DMS153 (cell line): ENCODE measurements around the gene PHC2.

Experiments used
- DNase-seq: peaks from one replicate; lab custom pipeline; 2025; lab: John Stamatoyannopoulos, UW

Gene PHC2

DNA sequence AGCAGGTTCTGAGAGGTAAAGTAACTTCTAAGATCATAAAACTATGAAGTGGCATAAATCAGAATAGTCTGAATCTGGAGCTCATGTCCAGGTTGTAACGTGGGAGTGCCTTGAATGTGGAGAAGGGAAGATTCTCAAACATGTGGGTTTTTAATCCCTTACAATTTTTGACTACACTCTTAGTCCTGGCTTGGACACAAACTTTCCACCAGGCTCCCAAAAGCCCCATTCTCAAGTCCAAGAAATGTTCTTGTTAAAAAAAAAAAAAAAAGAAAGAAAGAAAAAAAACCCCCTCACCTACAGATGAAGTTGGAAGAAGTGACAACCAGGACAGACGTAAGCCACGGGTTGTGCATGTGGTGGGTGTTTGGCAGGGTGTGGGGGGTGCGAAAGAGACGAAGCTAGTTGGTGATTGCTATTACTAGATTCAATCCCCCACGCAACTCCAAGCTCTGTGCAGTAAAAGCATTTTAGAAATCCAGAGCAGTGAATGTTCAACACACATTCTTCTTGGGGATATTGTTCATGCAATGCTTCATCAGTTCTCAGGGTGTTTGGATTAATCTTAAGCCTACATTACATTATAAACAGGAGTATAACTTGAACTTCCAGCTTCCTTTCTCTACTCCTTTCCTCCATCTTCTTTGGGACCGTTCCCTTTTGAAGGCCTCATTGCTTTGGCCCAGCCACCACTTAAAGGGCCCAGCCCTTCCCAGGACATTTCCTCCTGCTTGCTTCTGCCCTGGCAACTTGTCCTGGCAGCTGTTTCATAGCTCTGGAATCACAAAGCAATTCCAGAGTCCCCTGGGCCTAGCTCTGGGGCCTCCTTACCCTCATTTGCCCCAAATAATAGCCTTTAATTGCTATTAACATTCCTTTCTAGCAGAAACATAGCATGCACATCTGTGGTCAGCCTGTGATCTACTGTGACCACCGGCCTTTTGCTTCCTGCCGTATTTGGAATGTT, 41.8 kb downstream of the PHC2 start:
- DNase-seq = no peak

DNA sequence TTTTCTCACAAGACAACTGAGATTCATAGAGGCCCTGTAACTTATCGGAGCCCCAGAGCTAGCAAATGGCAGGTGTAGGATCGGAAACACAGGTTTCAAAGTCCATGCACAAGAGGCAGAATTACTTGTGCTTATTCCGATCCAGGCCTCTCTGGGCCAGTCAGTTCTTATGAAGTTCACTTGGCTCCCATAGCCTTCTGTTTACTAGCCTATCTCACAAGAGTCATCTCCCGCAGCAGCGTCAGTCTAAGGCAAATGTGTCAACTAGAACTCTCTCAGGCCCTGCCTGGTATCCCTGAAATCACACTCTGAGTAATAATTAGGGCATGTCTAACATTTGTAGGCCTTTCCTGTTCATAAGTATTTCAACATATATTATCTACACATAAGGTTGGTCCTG, 43.3 kb downstream of the PHC2 start:
- no peak for DNase-seq

DNA sequence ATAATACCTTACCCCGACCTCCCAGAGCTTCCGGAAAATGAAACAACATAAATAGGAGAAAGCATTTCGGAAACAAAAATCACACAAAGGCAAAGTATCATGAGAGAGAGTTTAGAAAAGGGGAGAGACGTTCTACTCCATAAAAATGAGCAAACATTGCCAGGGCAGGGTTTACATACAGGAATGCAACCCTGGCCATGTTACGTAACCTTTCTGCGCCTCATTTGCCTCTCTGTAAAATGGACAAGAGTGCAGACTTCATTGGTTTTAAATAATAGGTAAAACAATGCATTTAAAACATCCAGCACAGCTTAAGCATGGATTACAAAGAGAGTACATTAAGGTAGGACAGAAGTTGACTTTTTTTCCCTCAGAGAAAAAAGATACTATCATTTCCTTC, 45.6 kb downstream of the PHC2 start:
- no peak for DNase-seq

DNA sequence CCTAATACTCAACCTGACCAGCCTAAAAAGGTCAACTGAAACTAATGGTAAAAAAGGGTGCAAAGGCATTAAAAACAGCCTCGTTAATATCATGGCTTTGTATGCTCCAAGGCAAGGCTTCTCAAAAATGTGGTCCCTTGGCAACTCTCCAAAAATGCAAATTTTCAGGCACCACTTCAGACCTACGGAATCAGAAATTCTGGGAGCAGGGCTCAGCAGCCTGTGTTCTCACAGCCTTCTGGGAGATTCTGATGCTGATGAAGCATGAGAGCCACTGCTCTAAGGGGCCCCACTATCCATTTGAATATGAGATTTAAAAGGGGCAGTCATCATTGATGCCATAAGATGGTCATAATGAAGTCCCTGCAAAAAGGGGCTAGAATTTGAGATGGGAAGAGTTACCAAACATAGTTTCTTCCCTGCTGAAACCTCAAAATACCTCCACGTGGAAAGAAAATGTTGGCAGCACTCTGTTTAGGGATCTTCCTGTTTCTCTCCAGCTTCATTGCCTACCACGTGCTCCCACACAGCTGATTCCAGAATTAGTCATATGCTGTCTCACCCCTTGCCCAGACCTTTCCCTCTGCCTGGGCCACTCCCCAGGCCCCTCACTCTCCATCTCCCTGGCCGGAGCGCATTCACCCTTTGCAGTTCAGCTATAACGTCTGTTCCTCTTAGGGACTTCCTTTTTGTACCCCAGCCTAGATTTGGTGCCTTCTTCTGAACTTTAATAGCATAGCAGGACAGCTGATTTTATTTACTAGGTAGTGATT, 46.7 kb downstream of the PHC2 start:
- DNase-seq = no peak

DNA sequence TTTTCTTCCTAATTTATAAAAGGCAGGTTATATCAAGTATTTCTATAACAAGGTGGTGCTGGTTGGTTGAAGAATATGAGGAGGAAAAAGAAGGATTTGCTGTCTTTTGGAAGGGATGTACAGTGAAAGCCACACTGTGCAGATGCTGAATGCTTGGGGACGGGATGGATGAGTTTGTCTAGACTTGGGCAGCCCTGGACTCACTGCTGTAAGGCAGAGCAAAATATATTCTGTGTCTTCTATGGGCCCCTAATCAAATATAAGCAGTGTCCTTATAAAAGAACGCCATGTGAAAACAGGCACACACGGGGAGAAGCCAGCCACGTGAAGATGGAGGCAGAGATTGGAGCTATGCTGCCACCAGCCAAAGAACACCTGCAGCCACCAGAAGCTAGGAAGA, 47.4 kb downstream of the PHC2 start:
- no peak for DNase-seq

DNA sequence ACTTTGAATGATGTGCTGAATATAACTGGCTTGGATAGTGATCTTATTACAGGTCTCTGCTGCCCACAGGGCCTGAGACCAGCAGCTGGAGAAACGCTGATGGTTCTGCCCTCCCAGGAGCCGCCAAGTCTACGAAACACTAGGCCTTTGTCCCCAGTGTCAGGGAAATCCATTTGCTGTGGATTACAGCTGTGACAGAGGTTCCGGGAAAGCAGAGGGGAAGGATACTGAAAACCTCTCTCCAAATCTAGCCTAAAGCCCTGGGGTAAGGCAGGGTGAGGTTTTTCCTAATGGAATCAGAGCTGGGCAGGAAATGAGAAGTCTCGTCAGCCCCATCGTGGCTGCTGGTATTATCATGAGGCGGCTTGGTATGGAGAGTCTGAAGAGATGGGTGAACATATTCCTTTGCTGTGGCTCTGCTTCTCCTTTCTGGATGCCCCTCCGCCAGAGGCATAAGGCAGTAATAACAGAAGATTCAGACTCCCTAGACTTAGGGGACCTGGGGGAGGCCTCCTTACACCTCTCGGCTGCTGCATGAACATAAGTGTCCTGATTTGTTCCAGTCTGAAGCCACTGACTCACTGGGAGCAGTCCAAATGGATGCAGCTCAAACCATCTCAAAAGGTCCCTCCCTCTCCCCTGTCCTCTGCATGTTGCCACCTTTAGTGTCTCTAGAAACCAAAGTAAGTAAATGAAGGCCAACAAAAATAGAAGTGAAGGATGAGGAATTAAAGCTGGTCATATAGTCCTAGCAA, 48.1 kb downstream of the PHC2 start:
- no peak for DNase-seq

DNA sequence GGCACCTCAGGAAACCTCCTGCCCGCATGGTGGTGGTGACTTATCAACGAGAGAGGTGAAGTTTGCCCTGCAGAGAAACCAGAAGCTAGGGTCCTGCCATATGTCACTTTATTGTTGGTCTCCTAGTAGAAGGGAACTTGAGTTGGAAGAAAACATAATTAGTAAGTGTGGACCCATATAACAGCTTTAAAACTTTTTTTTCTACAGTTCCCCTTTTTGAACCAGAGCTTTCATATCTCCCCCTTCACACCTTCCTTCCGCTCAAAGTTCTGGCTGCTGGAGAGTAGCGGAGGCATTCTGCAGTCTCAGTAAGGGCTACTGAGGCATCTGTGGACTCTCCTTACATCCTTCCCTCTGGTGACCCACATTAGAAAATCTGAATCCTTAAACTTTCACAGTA, 48.9 kb downstream of the PHC2 start:
- no peak for DNase-seq

DNA sequence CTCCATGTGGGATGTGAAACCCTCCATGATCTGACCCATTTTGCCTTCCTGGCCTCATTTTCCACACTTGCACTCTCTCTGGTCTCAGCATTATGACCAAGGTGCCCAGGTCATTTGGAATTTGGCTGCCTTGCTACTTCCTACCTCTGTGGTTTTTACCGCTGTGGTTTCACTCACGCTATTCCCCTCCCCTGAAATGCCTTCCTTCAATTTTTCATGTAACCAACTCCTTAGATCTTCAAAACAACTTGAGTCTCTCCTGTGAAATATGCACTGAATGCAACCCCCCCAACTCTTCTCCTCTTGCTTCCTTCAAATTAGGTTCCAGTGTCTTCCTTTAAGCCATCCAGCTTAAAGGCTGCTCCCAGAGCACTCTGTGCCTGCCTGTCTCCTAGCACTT, 50.1 kb downstream of the PHC2 start:
- DNase-seq = no peak

DNA sequence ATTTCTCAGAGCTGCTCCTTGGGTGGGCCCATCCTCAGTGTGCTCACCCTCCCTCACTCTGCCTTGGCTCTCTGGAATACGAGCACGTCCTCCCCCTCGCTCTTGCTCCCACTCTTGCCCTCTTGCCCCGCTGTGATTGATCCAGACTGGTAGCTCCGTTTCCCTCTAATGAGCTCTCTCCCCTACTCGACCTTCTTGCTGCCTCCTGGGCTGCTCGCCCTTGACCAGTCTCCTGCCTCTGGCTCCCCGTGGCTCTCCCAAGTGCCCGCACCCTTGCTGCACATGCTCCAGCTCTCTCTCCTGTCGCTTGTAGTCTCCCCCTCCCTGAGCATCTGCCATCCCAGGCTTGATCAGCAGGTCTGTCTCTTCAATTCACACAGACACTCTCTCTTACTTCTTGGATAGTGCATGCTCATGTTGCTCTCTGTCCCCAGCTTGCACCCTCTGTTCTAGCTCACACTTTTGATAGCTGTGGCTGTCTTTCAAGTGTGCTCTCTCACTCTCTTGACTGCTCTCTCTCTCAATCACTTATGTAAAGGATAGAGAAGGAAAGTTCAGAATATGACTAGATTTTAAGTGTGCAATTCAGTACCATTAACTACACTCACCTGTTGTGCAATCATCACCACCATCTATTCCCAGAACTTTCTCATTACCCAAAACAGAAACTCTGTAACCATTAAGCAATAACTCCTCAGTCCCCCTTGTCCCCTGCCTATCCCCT, 51.1 kb downstream of the PHC2 start:
- no peak for DNase-seq

DNA sequence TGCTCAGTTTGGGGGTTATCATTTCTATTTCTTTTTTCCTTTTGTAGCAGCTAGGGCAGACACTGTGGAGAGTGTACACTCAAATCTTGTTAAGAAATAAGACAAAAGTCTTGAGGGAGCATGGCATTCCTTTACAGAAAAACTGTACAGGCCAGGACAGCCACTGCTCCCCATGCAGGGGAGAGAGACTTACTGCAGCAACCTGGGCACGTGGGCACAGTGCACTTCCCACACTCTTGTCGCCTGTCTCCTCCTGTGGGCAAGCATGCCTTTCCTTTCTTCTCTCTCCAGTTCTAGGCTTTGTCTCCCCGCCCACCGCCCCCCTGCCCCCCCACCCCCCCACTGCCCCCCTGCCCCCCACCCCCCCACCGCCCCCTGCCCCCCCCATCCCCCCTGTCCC, 51.9 kb downstream of the PHC2 start:
- no peak for DNase-seq

DNA sequence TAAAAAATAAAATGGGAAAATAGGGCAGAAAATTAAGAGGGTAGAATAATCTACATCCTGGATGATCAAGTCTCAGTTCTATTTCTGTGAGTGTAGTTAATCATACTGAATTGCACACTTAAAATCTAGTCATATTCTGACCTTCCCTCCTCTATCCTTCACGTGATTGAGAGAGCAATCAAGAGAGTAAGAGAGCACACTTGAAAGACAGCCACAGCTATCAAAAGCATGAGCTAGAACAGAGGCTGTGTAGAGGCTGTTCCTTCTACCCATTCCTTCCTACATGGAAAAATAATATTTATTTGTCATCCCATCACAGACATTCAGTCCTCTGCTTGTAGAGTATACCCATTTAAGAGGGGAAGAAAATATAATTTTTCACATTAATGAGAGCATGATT, 52.4 kb downstream of the PHC2 start:
- no peak for DNase-seq

DNA sequence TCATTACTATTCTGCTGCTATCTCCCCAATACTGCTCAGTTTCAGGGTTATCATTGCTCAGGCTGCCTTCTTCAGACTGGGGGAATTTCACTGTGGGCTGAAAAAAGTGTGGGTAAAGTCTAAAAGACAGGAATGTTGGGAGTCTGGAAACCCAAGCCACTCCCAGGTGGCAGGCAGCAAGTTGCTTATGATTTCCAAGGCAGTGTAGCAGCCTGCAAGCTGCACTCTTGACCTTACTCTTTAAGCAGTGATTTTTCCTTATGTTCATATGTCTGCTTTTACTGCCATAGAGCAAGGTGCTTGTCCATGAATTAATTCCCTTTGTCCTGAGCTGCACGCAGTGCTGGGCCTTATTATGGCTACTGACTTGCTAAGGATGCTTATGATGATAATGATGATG, 53.1 kb downstream of the PHC2 start:
- DNase-seq = no peak

DNA sequence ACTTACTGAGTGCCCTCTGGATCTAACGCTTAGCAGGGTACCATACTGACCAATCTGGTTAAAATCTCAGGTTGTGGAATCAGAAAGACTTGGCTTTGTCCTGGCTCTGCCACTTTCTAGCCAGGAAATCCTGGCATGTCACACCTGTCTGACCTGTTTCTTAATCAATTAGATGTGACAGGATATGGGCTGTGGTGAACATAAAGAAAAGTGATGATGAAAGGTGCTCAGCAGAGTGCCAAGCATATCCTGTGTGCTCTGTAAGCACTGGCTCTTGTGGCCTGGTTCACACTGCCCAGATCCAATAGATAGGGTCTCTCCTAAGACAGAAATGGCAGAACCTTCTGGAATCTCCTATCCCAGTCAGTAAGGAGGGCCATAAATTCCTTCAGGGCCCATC, 53.9 kb downstream of the PHC2 start:
- peak; percentile 86 for DNase-seq

DNA sequence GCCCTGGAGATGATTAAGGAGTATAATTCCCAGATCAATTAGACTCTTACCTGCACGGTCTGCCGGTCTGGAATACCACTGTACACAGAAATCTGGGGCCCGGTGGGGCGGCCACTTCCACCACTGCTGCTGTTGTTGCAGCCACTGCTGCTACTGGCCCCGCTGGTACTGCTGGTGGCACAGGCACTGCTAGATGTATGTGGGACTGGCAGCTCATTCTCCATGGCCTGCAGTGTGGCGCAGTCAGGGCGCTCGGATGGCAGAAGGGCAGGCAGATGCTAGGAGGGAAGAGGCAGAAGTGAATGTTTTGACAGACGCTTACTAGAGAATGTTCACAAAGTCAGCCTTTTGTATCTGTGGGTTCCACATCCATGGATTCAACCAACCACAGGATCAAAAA, 55.6 kb downstream of the PHC2 start:
- DNase-seq = no peak

DNA sequence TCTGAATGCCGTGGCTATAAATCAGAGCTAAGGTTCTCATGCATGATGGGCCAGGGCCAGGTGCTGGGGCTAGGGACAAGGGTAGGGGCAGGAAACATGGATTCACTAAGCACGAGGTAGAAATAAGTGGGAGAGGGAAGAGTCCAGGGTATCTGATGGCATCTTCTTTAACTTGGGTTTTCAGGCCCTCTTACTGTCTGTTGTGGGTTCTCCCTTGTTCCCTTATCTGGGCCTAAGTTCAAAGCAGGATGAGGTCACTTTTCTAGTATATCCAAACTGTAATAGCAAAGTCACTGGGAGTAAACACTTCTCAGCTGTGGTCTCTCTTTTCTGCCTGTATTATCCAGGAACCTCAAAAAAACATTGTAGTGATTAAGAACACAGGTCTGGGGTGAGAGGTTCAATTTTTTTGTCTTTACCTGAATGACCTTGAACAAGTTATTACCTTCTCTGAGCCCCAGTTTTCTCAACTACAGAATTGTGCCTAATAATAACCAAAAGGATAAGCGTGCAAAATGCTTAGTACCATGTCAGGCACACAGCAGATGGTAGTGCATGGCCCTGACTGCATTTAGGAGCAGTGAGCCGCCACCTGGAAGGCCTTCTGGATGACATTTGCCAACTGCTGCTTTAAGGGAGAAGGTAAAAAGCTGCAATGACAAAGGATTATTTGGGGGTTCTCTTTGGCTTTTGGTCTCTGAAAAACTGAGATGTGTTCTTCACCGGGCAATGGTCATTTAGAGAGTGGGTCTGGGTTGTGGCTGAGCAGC, 56.4 kb downstream of the PHC2 start:
- no peak for DNase-seq

DNA sequence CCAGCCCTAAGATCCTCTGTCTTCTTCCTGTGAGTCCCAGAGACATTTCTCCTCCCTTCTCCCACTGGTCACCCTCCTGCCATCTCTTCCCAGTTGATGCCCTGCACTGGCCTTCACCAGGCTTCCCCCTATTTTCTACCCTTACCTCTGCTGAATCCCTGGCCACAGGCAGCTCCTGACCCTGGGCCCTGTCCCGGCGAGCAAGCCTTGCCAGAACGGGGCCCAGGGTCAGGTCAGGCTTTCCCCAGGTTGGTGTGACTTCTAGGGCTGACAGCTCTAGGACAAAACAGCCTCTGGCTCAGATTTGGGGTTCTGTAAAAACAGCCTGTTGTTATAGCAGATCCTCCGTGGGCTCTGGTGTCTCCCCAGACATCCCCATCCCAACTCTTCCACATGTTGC, 57.3 kb downstream of the PHC2 start:
- DNase-seq = no peak

DNA sequence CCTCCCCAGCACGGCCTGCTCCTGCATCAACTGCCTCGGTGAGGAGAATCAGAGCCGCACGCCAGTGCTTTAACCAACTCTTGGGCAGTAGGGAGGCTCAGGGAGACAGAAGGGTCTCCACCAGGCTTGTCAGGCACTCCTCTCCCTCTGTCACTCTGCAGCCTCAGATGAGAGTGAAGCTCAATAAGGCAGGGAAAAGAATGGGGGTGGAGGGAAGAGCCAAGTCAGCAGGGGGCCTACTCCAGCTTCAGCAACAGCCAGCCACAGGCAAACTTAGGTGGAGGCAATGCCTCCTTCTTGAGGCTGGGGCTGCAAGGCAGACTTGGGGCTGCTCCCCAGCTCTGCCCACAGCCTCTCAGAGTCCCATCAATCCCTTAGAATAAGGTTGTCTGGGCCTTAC, 58.2 kb downstream of the PHC2 start:
- no peak for DNase-seq

DNA sequence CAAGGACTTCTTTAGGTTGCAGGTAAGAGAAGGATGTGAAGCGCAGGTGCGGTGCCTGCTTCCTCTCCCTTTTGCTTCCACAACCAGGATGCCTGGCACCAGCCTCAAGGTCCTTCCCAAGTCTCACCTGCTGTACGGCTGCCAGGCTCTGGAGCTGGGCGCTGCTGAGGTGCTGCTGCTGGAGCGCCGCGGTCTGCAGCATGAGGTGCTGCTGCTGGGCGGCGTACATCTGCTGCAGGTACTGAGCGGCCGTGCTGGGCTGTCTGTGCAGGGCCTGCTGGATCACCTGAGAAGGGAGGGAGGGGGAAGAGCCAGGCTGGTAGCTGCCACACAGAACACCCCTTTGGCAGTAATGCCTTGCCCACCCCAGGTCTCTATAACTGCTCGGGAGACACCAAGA, 58.7 kb downstream of the PHC2 start:
- no peak for DNase-seq

DNA sequence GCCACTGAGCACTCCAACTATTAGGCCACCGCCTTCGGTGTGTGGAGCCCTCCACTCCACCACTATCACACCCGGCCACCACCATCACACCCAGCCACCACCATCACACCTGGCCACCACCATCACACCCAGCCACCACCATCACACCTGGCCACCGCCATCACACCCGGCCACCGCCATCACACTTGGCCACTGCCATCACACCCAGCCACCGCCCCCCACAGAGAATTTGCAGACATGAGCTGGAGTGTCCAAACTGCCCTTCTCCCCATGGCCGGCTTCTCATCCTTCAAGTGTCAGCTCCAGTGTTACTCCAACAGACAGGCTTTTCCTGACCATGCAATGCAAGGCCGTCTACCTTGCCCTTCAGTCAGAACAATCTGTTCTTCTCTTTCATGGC, 59.6 kb downstream of the PHC2 start:
- no peak for DNase-seq

DNA sequence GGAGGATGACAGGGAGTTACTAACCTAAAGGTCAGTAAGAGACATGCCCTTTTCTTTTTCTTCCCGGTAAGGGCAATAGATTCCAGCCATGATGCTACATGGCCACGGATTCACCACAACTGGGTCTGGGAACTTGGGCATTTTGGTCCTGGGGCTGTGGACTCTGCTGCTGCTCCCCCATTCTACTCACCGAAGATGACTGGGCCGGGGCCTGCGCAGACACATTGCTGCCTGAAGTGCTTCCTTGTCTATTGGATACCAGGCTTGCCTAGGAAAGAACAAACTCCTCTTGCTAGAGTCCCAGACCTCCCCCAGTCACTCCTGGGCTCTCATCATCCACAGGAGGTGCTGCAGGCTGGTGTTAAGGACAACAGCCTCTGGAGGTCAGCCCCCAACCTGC, 60.1 kb downstream of the PHC2 start:
- no peak for DNase-seq

DNA sequence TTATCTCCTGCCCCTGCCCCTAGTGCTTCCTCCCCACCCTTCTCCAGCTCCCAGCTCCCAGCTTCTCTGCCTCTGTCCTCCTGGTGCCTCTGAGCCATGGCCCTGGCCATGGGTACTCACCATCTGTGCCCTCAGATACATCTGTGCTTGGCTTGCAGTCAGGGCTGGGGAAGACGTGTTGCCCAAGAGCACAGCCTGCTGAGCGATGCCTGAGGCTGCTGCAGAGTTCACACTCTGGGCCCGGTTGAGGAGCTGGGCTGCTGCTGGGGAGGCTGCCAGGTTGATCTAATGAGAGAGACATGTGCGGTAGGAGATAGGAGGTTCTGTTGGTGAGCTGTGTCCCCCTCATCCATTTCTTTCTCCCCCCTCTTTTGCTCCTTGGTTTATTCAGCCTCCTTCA, 60.6 kb downstream of the PHC2 start:
- no peak for DNase-seq
